SHP77 (cell line): Measurements from ENCODE around the gene SPATA20.

Source experiments
- DNase-seq, 2 experiments: peaks; one replicate each; lab custom pipeline; 2025; lab: John Stamatoyannopoulos, UW

Gene SPATA20

DNA sequence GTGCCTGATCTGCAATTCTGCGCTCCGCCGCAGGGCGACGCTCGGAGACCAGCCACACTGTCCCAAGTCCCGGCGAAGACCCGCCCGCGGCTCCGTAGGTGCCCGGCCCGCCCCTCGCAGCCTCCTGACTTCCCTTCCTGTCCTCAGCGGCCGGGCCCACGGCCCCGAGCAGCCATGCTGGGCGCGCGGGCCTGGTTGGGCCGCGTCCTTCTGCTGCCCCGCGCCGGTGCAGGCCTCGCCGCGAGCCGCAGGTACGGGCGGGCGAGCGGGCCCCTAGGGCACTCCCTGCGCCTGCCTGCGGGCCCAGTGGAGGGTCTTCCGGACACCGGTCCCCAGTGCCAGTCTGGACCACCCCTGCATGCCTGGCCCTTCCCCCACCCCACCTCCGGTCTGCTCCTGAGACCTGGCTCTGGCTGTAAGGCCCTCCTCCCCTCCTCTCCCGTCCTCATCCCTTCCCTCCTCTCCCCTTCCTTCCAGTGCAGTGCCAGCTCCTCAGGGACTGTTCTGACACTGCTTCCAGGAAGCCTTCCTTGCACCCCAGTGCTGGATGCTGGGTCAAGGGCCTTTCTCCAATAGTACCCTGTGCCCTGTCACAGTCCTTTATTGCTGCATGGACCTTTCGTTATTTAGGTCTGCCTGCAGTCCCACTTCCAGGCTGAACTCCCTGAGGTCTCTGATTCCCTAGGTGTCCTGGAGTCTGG lies at the start of gene SPATA20:
TSS of gene SPATA20 (plus strand) at position 140 of the 701 bp plus-strand sequence. CDS start at position 175, 35 bp downstream.
- peak; percentile 90 to 94 for DNase-seq

GRCh38 chr17:50498021-50498874 lies 48.7 kb upstream of the SPATA20 start:
- no peak for DNase-seq

GRCh38 chr17:50499270-50499669 lies 47.7 kb upstream of the SPATA20 start:
- DNase-seq = no peak

DNA sequence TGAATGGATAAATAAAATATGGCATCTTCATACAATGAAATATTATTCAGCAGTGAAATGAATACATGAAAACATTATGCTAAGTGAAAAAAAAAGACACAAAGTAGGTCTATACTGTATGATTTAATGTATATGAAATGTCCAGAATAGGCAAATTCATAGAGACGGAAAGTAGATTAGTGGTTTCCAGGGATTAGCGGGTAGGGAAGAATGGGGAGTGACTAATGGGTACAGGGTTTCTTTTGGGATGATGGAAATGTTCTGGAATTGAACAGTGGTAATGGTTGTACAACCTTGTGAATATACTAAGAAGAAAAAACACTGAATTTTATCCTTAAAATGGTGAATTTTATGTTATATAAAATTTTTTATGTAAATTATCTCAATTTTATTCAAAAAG lies 47.3 kb upstream of the SPATA20 start:
- no peak for DNase-seq

DNA sequence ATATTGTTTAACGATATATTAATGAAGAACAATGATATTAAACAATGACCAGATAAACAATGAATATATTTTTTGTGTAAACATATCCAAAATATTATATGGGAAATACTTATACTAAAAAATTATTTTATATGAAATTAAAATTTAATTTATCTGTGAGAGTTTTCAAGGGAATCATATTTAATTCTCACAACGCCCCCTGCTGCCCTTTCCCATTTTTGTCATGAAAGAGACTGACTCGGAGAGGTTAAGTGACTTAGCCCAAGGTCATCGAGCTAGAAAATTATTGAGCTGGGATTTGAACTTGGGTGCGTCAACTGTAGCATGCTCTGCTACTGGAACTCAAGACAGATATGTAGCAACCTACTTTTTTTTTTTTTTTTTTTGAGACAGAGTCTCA lies 45.9 kb upstream of the SPATA20 start:
- DNase-seq = peak; percentile 14 to 34

DNA sequence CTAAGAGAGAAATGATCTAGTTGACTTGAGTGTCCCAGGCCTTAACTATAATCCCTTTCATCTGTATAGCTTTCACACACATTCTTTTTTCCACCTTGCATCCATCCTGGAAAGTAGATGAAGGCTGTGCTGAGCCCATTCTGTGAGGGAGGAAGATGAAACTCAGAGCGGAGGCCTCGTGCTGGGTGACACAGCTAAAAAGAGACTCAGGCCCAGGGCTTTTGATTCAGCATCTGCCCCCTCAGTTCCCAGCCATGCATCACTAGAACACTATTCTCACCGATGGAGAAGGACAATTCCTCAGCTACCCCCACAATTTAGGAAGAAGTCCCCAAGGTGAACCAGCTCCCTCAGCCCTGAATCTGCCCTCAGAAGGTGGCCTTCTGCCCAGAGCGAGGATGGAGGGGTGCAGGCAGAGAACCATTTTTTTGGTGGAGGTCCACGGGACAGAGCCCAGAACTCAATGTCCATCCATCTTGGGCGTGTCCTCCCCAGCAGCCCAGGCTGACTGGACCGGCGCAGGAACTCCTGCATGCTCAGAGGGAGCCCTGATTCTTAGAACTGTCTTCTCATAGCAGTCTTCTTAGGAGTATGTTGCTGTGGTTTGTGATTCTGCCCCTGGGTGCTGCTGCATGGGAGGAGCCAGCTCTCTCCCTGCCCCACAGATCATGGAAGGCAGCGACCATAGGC lies 44.5 kb upstream of the SPATA20 start:
- no peak for DNase-seq

- DNase-seq = no peak
These were observed 41.3 kb upstream of the SPATA20 start for GRCh38 chr17:50505591-50506130.

GRCh38 chr17:50506298-50506697 lies 40.7 kb upstream of the SPATA20 start:
- DNase-seq = no peak

- peak; percentile 67 to 81 for DNase-seq
These were observed 39.0 kb upstream of the SPATA20 start, which contains the start of gene MYCBPAP for GRCh38 chr17:50507871-50508572. TSS of gene MYCBPAP (plus strand) at chr17:50508439. CDS start at chr17:50508675, 236 bp downstream.

- DNase-seq = no peak
These were observed 38.2 kb upstream of the SPATA20 start for GRCh38 chr17:50508573-50509460.

- no peak for DNase-seq
These were observed 35.9 kb upstream of the SPATA20 start for GRCh38 chr17:50511058-50511457.

DNA sequence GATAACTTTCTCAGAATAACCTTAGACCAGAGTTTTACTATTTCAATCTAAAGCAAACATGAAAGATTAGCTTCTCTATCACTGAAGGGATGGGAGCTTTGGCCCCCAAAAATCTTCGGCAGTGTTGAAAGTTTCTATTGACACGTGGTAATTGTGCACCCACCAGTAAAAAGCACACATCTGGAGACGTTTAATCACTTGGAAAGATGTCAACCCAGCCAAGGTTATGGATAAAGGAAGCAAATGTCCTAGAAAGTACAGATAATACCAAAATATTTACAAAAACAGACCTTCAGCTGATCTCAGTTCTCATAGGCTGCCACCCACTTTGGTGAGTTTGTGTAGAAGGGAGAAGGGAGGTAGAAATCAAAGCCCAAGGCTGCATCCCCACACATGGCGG lies 33.5 kb upstream of the SPATA20 start:
- no peak for DNase-seq

DNA sequence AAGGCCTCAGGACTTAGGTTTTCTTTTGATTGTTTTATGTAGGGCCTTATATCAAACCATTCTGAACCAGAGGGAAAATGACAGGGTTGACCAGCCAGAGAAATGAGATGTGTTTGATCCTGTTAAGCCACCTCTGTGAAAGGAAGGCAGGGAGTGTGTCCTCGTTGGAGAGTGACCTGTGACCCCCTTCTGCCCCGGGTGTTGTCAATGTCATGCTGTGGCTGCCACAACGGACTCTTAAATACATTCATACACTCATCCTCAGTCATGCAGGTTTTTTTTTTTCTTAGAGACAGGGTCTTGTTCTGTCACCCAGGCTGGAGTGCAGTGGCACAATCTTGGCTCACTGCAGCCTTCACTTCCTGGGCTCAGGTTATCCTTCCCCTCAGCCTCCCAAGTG lies 32.6 kb upstream of the SPATA20 start:
- DNase-seq = no peak

- no peak for DNase-seq
These were observed 31.9 kb upstream of the SPATA20 start for GRCh38 chr17:50514936-50515702.

- no peak for DNase-seq
These were observed 30.0 kb upstream of the SPATA20 start for GRCh38 chr17:50517011-50517410.

DNA sequence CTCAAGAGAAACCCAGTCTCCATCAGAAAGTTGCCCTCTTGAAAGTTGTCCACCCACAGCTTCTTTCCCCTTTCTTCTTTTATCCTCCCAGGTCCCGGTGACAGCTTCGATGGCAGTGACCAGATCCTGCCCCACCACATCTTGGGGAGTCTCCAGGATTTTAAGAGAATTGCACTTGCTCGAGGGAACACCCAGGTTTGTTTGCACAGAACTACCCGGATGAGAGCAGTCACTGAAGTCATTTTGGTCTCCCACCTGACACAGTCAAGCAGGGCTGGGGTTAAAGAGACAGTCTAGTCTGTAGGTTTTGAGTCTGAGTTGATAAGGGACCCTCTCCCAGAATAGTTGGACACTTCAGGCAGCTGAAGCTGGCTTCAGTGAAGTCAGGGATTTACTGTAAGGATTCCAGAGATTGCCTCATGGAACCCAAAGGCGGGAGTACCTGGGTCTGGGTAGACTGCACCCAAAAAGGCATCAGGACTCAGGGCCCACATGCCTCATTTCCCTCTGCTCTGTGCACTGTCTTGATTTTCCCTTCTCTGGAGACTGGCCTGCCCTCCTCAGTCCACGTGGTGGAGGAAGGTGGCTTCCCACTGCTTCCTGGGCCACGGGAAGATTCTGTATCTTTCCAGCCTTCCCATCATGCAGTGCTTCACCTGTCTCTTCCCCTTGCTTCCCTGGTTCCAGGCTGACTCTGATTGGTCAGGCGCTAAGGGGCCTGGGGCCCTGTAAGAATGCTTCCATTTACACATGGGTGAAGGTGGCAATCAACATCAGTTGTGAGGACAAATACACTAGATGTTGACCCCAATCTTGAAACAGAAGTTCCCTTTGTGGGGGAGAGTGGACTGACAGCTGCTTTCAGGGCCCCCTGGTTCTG lies 29.2 kb upstream of the SPATA20 start:
- no peak for DNase-seq

- DNase-seq = no peak
These were observed 28.5 kb upstream of the SPATA20 start for GRCh38 chr17:50518384-50519023.

DNA sequence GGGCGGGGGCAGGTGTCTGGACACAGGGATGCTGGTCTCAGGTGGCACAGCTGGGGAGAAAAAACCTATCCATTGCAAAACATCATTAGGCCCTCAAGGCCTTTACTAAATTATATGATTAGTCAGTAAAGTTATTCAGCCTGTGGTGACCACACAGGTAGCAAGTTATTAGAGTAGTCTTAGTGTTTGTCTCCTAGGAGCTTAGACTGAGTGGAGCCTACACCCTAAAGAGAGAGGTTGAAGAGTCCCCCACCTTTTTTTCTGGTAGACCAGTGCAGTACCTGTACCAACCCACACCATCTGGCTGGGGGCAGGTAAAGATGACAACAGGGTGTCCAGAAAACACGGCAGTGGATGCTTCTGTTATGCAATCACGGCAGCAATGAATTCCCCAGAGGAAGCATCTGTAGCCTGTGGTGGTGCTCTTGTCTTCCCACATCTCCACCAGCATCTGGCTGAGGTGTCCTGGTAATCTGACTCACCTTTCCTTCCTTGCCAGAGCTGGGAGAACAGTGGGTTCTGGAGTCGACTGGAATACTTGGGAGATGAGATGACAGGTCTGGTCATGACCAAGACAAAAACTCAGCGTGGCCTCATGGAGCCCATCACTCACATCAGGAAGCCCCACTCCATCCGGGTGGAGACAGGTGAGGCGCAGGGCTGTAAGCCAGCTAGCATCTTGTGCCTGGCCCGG lies 27.7 kb upstream of the SPATA20 start:
- no peak for DNase-seq
